ENCODE measurements around the gene UBE2D2.
"Not testable (repeated sequence)": the region's sequence is repeated elsewhere in the genome, so short reads cannot be mapped to it uniquely, and the experiment has no call there.

Gene UBE2D2

DNA sequence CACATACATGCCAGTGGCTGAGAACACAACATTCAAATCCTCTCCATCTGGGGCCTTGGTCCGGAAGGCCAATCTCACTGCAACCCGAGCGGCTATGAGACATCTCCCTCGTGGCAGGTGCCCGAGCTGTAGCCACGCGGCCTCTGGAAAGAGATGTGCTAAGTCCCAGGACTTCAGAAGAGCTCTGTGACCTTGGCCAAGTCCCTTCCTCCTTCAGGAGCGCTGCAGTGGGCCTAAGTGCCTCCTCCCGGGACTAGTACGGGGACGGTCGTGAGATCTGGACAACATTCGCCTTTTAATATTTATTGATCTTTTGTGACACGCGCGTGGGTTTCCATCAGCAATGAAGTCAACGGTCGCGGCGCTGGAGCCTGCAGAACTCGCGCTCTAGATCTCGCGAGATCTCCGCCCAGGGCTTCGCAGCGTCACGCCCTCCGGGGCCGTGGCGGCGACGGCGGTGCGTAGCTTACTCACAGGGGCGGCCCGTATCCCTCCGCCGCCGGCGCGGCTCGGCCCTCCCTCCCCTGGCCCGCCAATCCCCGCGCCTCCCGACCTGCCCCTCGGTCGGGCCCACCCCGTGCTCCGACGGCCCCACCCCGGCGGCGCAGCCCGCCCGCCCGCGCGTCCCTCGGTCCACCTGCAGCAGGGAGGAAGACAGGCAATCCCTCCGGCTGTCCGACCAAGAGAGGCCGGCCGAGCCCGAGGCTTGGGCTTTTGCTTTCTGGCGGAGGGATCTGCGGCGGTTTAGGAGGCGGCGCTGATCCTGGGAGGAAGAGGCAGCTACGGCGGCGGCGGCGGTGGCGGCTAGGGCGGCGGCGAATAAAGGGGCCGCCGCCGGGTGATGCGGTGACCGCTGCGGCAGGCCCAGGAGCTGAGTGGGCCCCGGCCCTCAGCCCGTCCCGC lies at the start of gene UBE2D2:
UBE2D2 (plus strand) TSS at position 588 of the 903 bp plus-strand sequence. CDS start 453 bp downstream, outside the sequence.
- Histone ChIP-seq H3K36me3 (ENCODE audit: insufficient read depth, insufficient read length, low read length) (peaks cover 24% of the 10 kb centered on the region), H3K4me3 (ENCODE audit: insufficient read length, low read depth) (peak within 1 kb of the TSS; percentile 79), H3K27me3 (ENCODE audit: insufficient read depth, insufficient read length) (no peaks in the 10 kb centered on the region), H3K9ac (ENCODE audit: insufficient read length, low read depth) (peak within 1 kb of the TSS; percentile 92), H3K9me3 (ENCODE audit: insufficient read depth, low read length) (no peaks in the 10 kb centered on the region), H3K4me1 (ENCODE audit: insufficient read depth, insufficient read length) (peaks cover 3% of the 10 kb centered on the region)
- DNase-seq (ENCODE audit: low read depth, low spot score) = peak; percentile 95
- no peak for TF ChIP-seq SUZ12 (IDR thresholded peaks at IDR 0.05; ENCODE audit: extremely low read depth, insufficient read depth, insufficient read length)
- no peak for TF ChIP-seq ZNF274 (IDR thresholded peaks at IDR 0.05; ENCODE audit: low read depth, low read length)
- no peak for TF ChIP-seq YY1 (IDR thresholded peaks at IDR 0.05; ENCODE audit: insufficient read depth, insufficient read length)

DNA sequence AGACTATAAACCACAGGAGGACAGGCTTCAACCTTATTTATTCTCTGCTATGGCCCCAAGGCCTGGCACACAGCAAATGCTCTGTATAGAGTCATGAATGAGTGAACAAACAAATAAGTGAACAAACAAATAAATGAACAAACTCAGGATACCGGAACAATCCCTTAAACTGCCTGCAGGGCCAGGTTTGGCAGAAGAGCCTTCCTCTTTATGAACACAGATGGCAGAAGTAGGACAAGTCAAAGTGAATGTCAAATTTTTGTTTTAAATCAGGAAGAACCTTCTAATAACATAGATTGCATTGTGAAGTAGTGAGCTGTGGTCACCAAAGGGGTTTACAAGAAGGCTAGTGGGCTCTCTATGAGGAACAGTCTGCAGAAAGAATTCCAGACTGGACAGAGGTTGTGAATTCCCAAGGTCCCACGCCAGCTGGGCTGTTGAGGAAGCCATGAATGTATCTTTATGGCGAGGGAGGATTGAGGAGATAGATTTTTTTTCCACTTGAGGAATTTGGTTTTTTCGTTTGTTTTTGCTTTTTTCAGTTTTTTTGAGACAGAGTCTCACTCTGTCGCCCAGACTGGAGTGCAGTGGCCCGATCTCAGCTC lies 48.3 kb upstream of the UBE2D2 start:
- no peaks in the 10 kb centered on the region for H3K27me3 ChIP-seq (ENCODE audit: insufficient read depth, insufficient read length)
- no peaks in the 10 kb centered on the region for H3K9me3 ChIP-seq (ENCODE audit: insufficient read depth, low read length)
- TF ChIP-seq YY1 (IDR thresholded peaks at IDR 0.05; ENCODE audit: insufficient read depth, insufficient read length) = no peak
- no peaks in the 10 kb centered on the region for H3K36me3 ChIP-seq (ENCODE audit: insufficient read depth, insufficient read length, low read length)
- DNase-seq (ENCODE audit: low read depth, low spot score) = no peak
- no peak overlapping the region for H3K4me3 ChIP-seq (ENCODE audit: insufficient read length, low read depth)
- H3K4me1 ChIP-seq (ENCODE audit: insufficient read depth, insufficient read length) = no peaks in the 10 kb centered on the region
- no peak overlapping the region for H3K9ac ChIP-seq (ENCODE audit: insufficient read length, low read depth)

DNA sequence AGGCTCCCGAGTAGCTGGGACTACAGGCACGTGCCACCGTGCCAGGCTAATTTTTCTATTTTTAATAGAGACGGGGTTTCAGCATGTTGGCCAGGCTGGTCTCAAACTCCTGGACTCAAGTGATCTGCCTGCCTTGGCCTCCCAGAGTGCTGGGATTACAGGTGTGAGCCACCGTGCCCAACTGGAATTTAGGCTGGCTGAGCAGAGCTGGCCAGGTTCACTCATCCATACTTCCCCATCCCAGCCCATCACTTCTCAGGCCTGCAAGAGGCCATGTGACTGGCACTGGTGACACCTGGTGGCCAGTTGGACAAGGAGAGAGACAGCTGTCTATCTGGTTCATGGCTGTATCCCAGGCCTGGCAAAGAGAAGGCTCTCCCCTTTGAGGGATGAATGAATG lies 47.7 kb upstream of the UBE2D2 start:
- H3K4me1 ChIP-seq (ENCODE audit: insufficient read depth, insufficient read length); H3K9me3 ChIP-seq (ENCODE audit: insufficient read depth, low read length); H3K4me3 ChIP-seq (ENCODE audit: insufficient read length, low read depth); H3K9ac ChIP-seq (ENCODE audit: insufficient read length, low read depth); H3K36me3 ChIP-seq (ENCODE audit: insufficient read depth, insufficient read length, low read length); H3K27me3 ChIP-seq (ENCODE audit: insufficient read depth, insufficient read length): not testable (repeated sequence)
- DNase-seq (ENCODE audit: low read depth, low spot score) = peak; percentile 70

DNA sequence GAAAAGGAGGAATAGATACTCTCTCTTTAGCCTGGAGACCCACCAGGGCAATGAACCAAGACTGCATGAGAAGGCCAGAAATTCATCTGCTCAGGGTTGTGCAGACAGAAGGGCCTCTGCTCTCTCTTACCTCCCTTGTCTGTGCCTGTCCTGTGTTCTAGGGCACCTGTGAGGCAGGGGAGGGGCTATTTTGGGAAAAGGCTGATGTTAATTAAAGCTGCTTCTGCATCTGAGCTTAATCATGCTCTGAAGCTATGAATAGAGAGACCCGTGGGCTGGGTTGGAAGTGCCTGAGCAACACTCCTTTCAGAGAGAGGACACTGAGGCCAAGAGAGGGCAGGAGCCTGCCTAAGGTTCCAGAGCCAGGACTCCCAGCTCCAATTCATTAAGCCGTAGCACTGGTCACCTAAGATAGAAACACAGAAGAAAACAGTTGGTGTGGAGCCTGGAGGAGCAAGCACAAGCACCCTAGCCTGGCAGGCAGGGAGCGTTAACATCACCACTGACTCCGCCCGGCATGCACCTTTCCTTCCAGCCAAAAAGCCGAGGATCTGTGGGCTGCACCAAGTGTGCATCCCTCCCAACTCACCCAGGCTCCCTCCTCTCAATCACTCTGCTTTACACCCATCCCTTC lies 47.2 kb upstream of the UBE2D2 start:
- no peak for DNase-seq (ENCODE audit: low read depth, low spot score)
- no peaks in the 10 kb centered on the region for H3K4me1 ChIP-seq (ENCODE audit: insufficient read depth, insufficient read length)
- no peaks in the 10 kb centered on the region for H3K9me3 ChIP-seq (ENCODE audit: insufficient read depth, low read length)
- no peak overlapping the region for H3K9ac ChIP-seq (ENCODE audit: insufficient read length, low read depth)
- TF ChIP-seq ZNF274 (IDR thresholded peaks at IDR 0.05; ENCODE audit: low read depth, low read length) = no peak
- no peak for TF ChIP-seq YY1 (IDR thresholded peaks at IDR 0.05; ENCODE audit: insufficient read depth, insufficient read length)
- TF ChIP-seq SUZ12 (IDR thresholded peaks at IDR 0.05; ENCODE audit: extremely low read depth, insufficient read depth, insufficient read length) = no peak
- no peaks in the 10 kb centered on the region for H3K36me3 ChIP-seq (ENCODE audit: insufficient read depth, insufficient read length, low read length)
- H3K27me3 ChIP-seq (ENCODE audit: insufficient read depth, insufficient read length) = no peaks in the 10 kb centered on the region
- H3K4me3 ChIP-seq (ENCODE audit: insufficient read length, low read depth) = no peak overlapping the region

DNA sequence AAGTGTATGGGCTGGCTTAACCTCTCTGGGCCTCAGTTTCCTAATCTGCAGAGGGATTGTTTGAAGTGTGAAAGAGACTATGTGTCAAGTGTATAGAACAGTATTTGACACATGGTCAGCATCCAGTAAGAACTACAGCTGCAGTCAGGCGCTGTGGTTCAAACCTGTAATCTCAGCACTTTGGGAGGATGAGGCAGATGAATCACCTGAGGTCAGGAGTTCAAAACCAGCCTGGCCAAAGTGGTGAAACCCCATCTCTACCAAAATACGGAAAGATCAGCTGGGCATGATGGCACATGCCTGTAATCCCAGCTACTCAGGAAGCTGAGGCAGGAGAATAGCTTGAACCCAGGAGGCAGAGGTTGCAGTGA lies 46.7 kb upstream of the UBE2D2 start:
- Histone ChIP-seq H3K4me1 (ENCODE audit: insufficient read depth, insufficient read length) (no peaks in the 10 kb centered on the region), H3K9ac (ENCODE audit: insufficient read length, low read depth) (no peak overlapping the region)
- no peak for DNase-seq (ENCODE audit: low read depth, low spot score)

DNA sequence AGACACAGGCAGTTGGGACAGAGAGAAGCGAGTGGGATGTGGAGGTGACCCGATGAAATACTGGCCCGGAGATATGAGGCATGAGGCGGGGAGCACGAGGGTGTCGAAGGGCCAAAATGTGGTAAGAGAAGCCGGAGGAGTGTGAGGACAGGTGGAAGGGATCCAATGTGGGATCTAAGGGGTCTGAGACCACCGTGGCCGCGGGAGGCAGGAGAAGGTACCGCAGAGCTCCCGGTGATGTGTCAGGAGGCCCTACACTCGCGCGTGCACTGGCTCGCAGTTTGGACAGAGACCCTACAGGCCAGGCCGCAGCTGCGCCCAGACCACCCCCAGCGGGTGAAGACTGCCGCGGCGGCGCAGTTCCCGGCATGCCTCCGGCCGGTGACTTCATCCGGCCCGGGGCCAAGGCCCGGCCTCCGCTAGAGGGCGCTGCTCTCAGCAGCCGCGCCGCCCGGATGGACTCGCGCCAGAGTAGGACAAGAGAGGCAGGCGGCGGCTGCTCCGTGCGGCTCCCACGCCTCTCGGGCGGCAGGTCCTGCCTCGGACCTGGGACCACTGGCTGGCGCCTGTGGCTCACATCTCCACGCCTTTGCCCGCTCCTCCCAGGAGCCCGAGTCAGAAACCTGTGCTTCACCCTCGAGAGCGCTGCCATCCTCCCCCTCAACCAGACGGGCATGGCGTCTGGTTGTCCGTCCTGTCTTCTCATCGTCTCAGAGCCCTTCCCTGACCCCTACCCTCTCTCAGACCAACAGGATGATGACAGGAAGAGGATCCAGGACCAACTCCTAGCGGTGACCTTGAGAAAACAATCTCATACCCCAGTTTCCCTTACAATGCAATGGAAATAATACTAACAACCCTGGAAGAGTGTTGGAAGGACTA lies 43.2 kb upstream of the UBE2D2 start:
- Histone ChIP-seq H3K36me3 (ENCODE audit: insufficient read depth, insufficient read length, low read length) (no peaks in the 10 kb centered on the region), H3K9ac (ENCODE audit: insufficient read length, low read depth) (peak overlapping the region; percentile 87), H3K27me3 (ENCODE audit: insufficient read depth, insufficient read length) (no peaks in the 10 kb centered on the region), H3K4me1 (ENCODE audit: insufficient read depth, insufficient read length) (no peaks in the 10 kb centered on the region), H3K4me3 (ENCODE audit: insufficient read length, low read depth) (peak overlapping the region; percentile 40), H3K9me3 (ENCODE audit: insufficient read depth, low read length) (no peaks in the 10 kb centered on the region)
- peak; percentile 77 for DNase-seq (ENCODE audit: low read depth, low spot score)
- TF ChIP-seq SUZ12 (IDR thresholded peaks at IDR 0.05; ENCODE audit: extremely low read depth, insufficient read depth, insufficient read length) (no peak), YY1 (IDR thresholded peaks at IDR 0.05; ENCODE audit: insufficient read depth, insufficient read length) (no peak), ZNF274 (IDR thresholded peaks at IDR 0.05; ENCODE audit: low read depth, low read length) (no peak)

More for the DNA sequence above, 46.7 kb upstream of the UBE2D2 start:
- Histone ChIP-seq H3K9me3 (ENCODE audit: insufficient read depth, low read length) (no peaks in the 10 kb centered on the region), H3K36me3 (ENCODE audit: insufficient read depth, insufficient read length, low read length) (no peaks in the 10 kb centered on the region), H3K27me3 (ENCODE audit: insufficient read depth, insufficient read length) (no peaks in the 10 kb centered on the region), H3K4me3 (ENCODE audit: insufficient read length, low read depth) (no peak overlapping the region)
- TF ChIP-seq YY1 (IDR thresholded peaks at IDR 0.05; ENCODE audit: insufficient read depth, insufficient read length) (no peak), SUZ12 (IDR thresholded peaks at IDR 0.05; ENCODE audit: extremely low read depth, insufficient read depth, insufficient read length) (no peak)
